Naive thymus-derived CD8-positive, alpha-beta T cell (primary cell): ENCODE data around the gene RERE. TPM values are rescaled to one million over a fixed set of nuclear protein-coding genes. Genes with fewer than 3 reads are reported as not detected.
A peak's percentile ranks its signal among the peaks of the same experiment; 100 is the strongest.

Experiments
- ATAC-seq, 2 donors: fragments of 150-1000 bp; cut with Tn5 transposase in 1 of 2; sonication (Bioruptor Pico), chemical (Tn5 transposase) in 1 of 2; 1 replicate in 1 of 2; 2 replicates in 1 of 2; pipeline ENCODE4 v1.10.0; 2021; ENCODE audit warnings: mild to moderate bottlenecking in 2 of 2, moderate library complexity in 2 of 2
- POLR2A ChIA-PET: fragments of 350-600 bp; sonication (Branson Sonifier 250); formaldehyde crosslinking; loops from one replicate; lab custom pipeline; 2021; ENCODE audit warnings: antibody characterized with exemption; lab: Charles Lee
- DNase-seq, 10 donors: peaks; one replicate each; pipeline versions ENCODE4 v3.0.0 to v3.0.0-alpha.2; 2020 to 2022
- H3K27ac Mint-ChIP-seq, 10 donors: one replicate each; pipeline ENCODE4 v1.8.0; 2020 to 2022; ENCODE audit warnings: mild to moderate bottlenecking in 10 of 10, mixed read lengths in 10 of 10, moderate library complexity in 4 of 10, inconsistent platforms in 1 of 10
- H3K27me3 Mint-ChIP-seq, 5 donors: one replicate each; pipeline ENCODE4 v1.8.0; 2021 to 2022; ENCODE audit warnings: mixed read lengths in 5 of 5
- H3K36me3 Mint-ChIP-seq, 3 donors: one replicate each; pipeline ENCODE4 v1.8.0; 2020 to 2022; ENCODE audit warnings: mixed read lengths in 3 of 3, mild to moderate bottlenecking in 2 of 3, inconsistent platforms in 1 of 3
- H3K4me1 Mint-ChIP-seq, 4 donors: one replicate each; pipeline ENCODE4 v1.8.0; 2021 to 2022; ENCODE audit warnings: mixed read lengths in 4 of 4
- H3K4me3 Mint-ChIP-seq, 10 donors: one replicate each; pipeline ENCODE4 v1.8.0; 2020 to 2022; ENCODE audit warnings: mild to moderate bottlenecking in 10 of 10, mixed read lengths in 10 of 10, moderate library complexity in 6 of 10, inconsistent platforms in 1 of 10
- H3K9me3 Mint-ChIP-seq, 9 donors: one replicate each; pipeline ENCODE4 v1.8.0; 2020 to 2022; ENCODE audit warnings: mixed read lengths in 9 of 9, mild to moderate bottlenecking in 3 of 9, inconsistent platforms in 1 of 9, moderate library complexity in 1 of 9
- polyA plus RNA-seq, 3 donors: library from polyadenylated mRNA; unstranded; fragments of 300-500 nt; fragmentation: Illumina TruSeq; gene quantifications; one replicate each; pipeline ENCODE4 v1.2.3, GENCODE V29; 2021
- total RNA-seq, 8 experiments: library from RNA in 2 of 8; stranded (reverse) in 2 of 8; gene quantifications; one replicate each; pipeline ENCODE4 v1.2.3 and lab custom pipeline; 2021 to 2026

RERE gene
- total and polyA plus RNA-seq, 5 experiments from 2014 or later, result 4.1 to 84.2 (median 8.8) TPM

DNA sequence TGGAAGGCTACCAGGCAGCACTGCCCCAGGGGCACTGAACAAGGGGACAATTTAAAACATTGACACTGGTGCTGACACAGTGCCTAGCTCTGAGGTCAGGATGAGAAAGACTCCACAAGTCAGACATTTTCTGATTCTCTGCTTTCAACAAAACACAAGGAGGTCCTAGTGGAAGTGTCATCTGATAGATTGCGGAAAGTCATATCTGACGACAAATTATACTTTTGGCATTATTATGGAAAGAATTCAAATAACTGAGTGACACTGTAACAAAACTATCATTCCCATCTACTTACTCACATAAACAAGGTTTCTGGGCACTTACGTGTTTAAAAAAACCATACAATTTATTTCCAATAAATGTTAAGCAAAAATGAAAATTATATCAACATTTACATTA, 376.0 kb downstream of the RERE start:
- Mint-ChIP-seq H3K4me3 (no peak overlapping the region), H3K36me3 (peaks cover 6 to 12% (median 9%) of the 10 kb centered on the region in 3 donors), H3K27me3 (no peaks in the 10 kb centered on the region), H3K4me1 (peaks cover 13 to 32% (median 20%) of the 10 kb centered on the region in 4 donors), H3K9me3 (peaks cover 0 to 9% (median 5%) of the 10 kb centered on the region in 9 donors), H3K27ac (peak overlapping the region in 1 of 10 donors; percentile 40)
- POLR2A ChIA-PET, result no interaction called here
- ATAC-seq (no peak), DNase-seq (no peak)

DNA sequence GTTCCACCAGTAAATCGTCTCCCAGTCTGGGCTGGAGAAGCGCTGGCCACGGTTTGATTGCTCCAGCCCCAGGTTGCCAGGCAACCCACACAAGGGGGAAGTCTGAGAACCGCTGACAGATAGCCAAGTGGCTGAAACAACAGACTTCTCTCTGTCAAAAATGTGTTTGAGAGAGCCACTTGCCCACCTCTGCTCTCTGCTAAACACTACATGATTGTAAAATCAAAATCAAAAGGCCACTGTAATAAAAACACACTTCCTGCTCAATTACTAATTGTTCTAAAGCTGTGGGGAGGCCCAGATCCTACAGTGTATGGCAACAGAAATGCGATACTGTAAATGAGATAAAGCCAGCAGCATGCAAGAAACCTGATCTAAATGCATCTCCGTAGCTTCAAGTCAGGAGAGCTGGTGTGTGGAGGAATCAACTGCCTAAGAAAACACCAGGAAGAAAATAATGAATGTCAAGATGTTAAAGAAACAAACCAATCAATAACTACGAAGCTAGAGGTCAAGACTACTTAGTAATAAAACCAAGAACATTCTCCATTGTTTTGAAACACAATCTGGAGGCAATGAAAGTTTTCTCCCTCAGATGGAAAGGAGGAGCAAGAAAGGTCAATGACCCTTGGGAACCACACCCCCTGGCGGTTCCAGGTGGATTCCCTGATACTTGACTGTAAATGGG, 378.3 kb downstream of the RERE start:
- DNase-seq (peak in 1 of 10 donors; percentile 35), ATAC-seq (peak in 1 of 2 donors; percentile 17)
- Mint-ChIP-seq H3K27me3 (no peaks in the 10 kb centered on the region), H3K4me1 (peaks cover 11 to 38% (median 19%) of the 10 kb centered on the region in 4 donors), H3K4me3 (peak overlapping the region in 2 of 10 donors; percentile 5 to 10), H3K9me3 (peaks cover 0 to 9% (median 5%) of the 10 kb centered on the region in 9 donors), H3K27ac (peak overlapping the region in 3 of 10 donors; percentile 40 to 61 (median 47)), H3K36me3 (peaks cover 5 to 6% (median 6%) of the 10 kb centered on the region in 3 donors)
- POLR2A ChIA-PET, result no interaction called here

DNA sequence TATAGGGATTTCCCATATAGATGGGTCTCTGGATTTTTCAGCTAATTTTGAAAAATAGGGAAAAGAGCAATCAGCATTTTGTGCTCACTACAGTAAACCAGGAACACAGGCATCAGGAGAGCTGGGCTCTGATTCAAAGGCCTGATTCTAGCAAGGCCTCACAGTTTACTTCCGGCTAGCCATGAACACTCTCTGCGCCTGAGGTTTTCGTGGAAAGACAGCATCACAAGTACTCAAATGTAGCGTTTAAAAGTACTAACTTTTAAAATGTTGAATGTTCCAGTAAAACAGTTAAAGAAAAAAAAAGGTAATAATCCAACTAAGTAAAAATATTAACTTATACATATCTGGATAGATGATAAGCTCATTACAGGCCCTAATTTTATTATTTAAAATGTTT, 379.0 kb downstream of the RERE start:
- H3K4me1 Mint-ChIP-seq, result peaks cover 12 to 42% (median 20%) of the 10 kb centered on the region in 4 donors
- DNase-seq, result no peak
- H3K9me3 Mint-ChIP-seq, result peaks cover 0 to 9% (median 5%) of the 10 kb centered on the region in 9 donors
- no peak for ATAC-seq
- H3K27ac Mint-ChIP-seq, result peak overlapping the region in 1 of 10 donors; percentile 40
- H3K27me3 Mint-ChIP-seq, result no peaks in the 10 kb centered on the region
- H3K36me3 Mint-ChIP-seq, result peaks cover 5 to 6% (median 5%) of the 10 kb centered on the region in 3 donors
- H3K4me3 Mint-ChIP-seq, result no peak overlapping the region
- POLR2A ChIA-PET, result no interaction called here

DNA sequence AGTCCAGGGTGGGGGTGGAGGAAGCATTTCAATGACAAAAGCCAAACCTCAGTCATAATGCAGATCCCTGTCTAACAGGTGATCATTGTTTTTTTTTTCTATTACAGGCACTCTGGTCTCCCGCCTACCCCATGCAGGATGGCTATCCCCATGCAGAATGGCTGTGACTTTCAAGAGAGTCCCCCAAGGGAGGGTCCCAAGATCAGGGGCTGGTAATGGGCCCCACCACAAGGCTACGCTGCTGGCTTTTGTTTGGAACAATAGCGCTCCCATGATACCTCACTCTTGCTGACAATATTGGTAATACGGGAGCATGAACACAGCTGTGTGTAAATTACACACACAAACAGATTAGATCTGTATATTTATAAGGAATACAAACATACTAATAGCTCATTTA, 380.1 kb downstream of the RERE start:
- Mint-ChIP-seq H3K27ac (peak overlapping the region in 1 of 10 donors; percentile 73), H3K27me3 (no peaks in the 10 kb centered on the region), H3K9me3 (peaks cover 0 to 2% (median 0%) of the 10 kb centered on the region in 9 donors), H3K4me1 (peaks cover 14 to 49% (median 24%) of the 10 kb centered on the region in 4 donors), H3K4me3 (no peak overlapping the region), H3K36me3 (peaks cover under 1 to 3% (median 3%) of the 10 kb centered on the region in 3 donors)
- POLR2A ChIA-PET, result no interaction called here
- DNase-seq (no peak), ATAC-seq (no peak)

DNA sequence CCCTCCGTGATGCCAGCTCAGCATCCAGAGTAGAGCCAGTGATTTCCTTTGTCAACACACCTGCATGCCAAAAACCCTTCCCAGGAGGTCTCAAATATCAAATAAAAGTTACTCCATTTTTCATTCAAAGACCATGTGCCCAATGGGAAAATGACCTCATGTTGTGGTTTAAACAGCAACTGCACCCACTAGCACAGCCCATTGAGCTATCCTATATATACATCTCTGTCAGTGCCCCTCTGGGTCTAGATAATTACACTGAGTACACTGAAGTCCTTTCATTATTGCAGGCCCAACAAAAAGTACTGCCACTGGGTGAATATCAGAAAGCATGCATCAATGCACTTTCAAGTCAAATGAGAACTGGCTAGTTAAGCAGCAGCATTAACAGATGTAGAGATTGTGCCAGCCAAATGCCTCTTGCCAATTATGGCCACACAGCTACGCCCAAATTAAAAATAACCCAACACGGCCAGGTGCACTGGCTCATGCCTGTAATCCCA, 381.8 kb downstream of the RERE start:
- DNase-seq (no peak), ATAC-seq (no peak)
- Mint-ChIP-seq H3K9me3 (no peaks in the 10 kb centered on the region), H3K4me1 (peaks cover 24 to 62% (median 39%) of the 10 kb centered on the region in 4 donors), H3K27ac (peak overlapping the region in 1 of 10 donors; percentile 34), H3K36me3 (peaks cover 0 to 3% (median 3%) of the 10 kb centered on the region in 3 donors), H3K27me3 (no peaks in the 10 kb centered on the region), H3K4me3 (no peak overlapping the region)
- POLR2A ChIA-PET, result interaction anchor here (0.6 kb wide), 1 partner anchor 26 kb away, joined by 3 read pairs; no protein-coding TSS in a partner anchor

DNA sequence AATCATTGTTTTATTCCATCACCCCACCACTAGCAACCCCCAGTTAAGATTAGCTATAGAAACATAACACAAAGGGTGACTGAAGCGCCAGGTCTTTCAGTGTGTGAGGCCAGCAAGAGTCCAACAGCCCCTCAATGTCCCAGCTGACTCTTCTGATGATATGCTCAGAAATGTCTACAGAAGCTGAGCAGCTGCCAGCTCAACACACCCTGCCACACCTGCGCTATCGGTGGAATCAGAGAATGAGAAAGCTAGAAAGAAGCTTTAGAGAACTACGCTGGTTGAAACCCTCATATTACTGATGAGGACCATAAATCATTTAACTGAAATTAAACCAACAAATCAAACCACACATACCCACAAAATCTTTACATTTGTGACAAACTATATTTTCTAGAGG, 383.3 kb downstream of the RERE start:
- ATAC-seq (no peak), DNase-seq (no peak)
- Mint-ChIP-seq H3K27ac (peak overlapping the region in 1 of 10 donors; percentile 15), H3K9me3 (no peaks in the 10 kb centered on the region), H3K36me3 (peaks cover 0 to 3% (median 3%) of the 10 kb centered on the region in 3 donors), H3K4me1 (peaks cover 26 to 66% (median 47%) of the 10 kb centered on the region in 4 donors), H3K4me3 (no peak overlapping the region), H3K27me3 (no peaks in the 10 kb centered on the region)
- POLR2A ChIA-PET, result no interaction called here

DNA sequence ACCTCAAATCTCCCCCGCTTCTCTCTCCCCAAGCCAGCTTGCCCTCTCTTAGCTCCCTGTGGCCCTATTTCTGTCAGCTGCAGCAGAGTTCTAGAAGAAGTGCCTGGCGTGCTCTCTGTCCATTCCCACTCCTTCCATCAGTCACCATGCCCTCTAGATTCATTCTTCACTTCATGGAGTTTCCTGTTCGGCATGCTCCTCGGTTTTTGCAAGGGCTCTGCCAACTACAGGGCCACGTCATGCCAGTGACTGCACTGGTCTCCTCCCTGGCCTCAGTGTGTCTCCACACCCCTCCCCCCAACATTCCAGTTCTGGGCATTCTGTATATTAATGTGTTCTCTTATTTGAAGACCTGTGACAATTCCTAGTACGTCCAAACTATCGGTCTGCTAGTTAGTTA, 385.7 kb downstream of the RERE start:
- Mint-ChIP-seq H3K4me3 (peak overlapping the region in 4 of 10 donors; percentile 3 to 20 (median 9)), H3K9me3 (no peaks in the 10 kb centered on the region), H3K4me1 (peaks cover 33 to 79% (median 65%) of the 10 kb centered on the region in 4 donors), H3K27ac (peak overlapping the region in 7 of 10 donors; percentile 2 to 84 (median 46)), H3K27me3 (no peaks in the 10 kb centered on the region), H3K36me3 (peaks cover 0 to 3% (median 0%) of the 10 kb centered on the region in 3 donors)
- POLR2A ChIA-PET, result interaction anchor here (0.6 to 1.4 kb wide), 2 partner anchors 9 to 46 kb away, joined by 3 to 9 read pairs; no protein-coding TSS in a partner anchor
- no peak for DNase-seq
- ATAC-seq, result no peak

DNA sequence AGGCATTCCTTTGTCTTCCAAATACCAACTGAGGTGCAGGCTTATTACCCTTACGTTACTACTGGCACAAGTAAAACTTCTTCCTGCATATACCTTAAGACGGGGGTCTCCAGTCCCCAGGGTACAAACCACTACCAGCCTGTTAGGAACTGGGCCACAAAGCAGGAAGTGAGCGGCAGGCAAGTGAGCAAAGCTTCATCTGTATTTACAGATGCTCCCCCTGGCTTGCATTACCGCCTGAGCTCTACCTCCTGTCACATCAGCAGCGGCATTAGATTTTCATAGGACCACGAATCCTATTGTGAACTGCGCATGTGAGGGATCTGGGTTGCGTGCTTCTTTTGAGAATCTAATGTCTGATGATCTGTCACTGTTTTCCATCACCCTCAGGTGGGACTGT, 386.4 kb downstream of the RERE start:
- peaks cover 37 to 86% (median 72%) of the 10 kb centered on the region in 4 donors for H3K4me1 Mint-ChIP-seq
- DNase-seq (peak in 8 of 10 donors; percentile 24 to 72 (median 38)), ATAC-seq (peak; percentile 54 to 76)
- H3K9me3 Mint-ChIP-seq, result no peaks in the 10 kb centered on the region
- no peaks in the 10 kb centered on the region for H3K27me3 Mint-ChIP-seq
- peak overlapping the region in 9 of 10 donors; percentile 59 to 92 (median 88) for H3K27ac Mint-ChIP-seq
- peak overlapping the region; percentile 30 to 77 (median 62) for H3K4me3 Mint-ChIP-seq
- POLR2A ChIA-PET, result interaction anchor here (0.5 to 1.4 kb wide), 5 partner anchors 9 to 448 kb away, joined by 3 to 9 read pairs (median 3); partner anchors contain the start of gene ENO1
- H3K36me3 Mint-ChIP-seq, result peaks cover 0 to 3% (median 0%) of the 10 kb centered on the region in 3 donors

DNA sequence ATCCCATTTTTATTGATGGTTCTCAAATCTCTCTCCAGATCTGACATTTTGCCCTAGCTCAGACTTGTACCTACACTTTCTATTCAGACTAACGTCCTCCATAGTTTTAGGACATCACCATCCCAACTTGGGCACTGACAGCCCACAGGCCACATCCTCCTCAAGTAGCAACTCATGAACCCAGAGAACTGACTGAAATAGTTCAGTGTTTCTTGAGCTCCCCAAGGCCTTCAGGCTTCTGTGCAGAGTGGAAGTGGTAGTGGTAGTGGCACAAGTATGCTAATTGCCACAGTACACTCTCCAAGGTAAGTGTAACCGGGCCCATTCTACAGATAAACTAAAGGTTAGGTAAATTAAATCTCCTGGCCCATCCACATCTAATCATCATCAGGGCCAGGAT, 387.0 kb downstream of the RERE start:
- Mint-ChIP-seq H3K27me3 (no peaks in the 10 kb centered on the region), H3K9me3 (no peaks in the 10 kb centered on the region), H3K4me1 (peaks cover 37 to 88% (median 78%) of the 10 kb centered on the region in 4 donors), H3K4me3 (peak overlapping the region; percentile 30 to 77 (median 59)), H3K36me3 (peaks cover 0 to 3% (median 0%) of the 10 kb centered on the region in 3 donors), H3K27ac (peak overlapping the region in 8 of 10 donors; percentile 36 to 92 (median 88))
- POLR2A ChIA-PET, result interaction anchor here (0.5 to 1.4 kb wide), 6 partner anchors 8 to 994 kb away, joined by 3 to 9 read pairs (median 5); partner anchors contain the start of gene ENO1
- DNase-seq, result peak in 1 of 10 donors; percentile 20
- peak in 1 of 2 donors; percentile 50 for ATAC-seq

DNA sequence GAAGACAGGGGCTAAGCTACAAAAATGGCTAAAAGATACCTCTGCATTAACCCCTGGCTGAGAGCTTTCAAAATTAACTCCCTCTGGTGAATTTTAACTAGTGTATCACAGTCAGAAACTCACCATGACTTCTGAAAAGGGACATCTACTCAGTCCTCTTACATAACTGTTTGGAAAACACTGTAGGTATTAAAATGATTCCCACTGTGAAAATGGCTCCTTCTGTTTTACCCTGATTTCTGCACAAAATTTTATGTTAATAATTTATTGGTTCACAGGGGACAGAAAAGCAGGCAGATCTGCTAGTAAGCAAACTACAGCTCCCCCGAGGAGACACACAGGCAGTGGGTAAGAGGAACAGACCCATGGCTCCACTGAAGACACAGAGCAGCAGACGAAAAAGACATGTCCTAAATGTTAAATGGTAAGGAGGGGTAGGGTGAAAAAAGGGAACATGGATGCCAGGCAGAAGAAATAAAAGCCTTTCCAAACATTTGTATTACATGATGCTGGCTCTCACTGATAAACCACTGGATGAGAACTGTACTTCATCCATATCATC, 387.8 kb downstream of the RERE start:
- H3K27ac Mint-ChIP-seq, result peak overlapping the region in 2 of 10 donors; percentile 84 to 85
- peaks cover 45 to 92% (median 85%) of the 10 kb centered on the region in 4 donors for H3K4me1 Mint-ChIP-seq
- POLR2A ChIA-PET, result interaction anchor here (0.6 kb wide), 1 partner anchor 61 kb away, joined by 3 read pairs; no protein-coding TSS in a partner anchor
- ATAC-seq (no peak), DNase-seq (no peak)
- no peaks in the 10 kb centered on the region for H3K27me3 Mint-ChIP-seq
- H3K4me3 Mint-ChIP-seq, result peak overlapping the region in 1 of 10 donors; percentile 24
- H3K36me3 Mint-ChIP-seq, result peaks cover 0 to 3% (median 0%) of the 10 kb centered on the region in 3 donors
- no peaks in the 10 kb centered on the region for H3K9me3 Mint-ChIP-seq

DNA sequence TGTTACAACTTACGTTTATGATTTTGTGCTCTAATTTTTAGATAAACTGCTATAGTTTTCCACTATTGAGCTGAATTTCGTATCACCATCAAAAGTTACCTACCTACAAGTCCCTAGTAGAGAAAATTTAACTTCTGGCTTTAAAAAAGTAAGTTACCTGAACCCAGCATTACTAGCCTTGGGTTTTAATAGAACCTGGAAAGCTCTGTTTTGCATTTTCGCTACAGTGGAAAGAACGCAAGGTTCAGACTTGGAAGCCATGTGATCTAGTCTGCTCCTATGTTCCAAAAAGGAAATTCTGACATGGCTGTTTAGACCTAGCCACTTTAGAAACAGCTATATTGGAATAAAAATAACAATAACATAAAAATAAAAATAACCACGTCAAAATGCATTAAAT, 389.0 kb downstream of the RERE start:
- Mint-ChIP-seq H3K4me1 (peaks cover 48 to 89% (median 87%) of the 10 kb centered on the region in 4 donors), H3K27ac (peak overlapping the region in 2 of 10 donors; percentile 58 to 96), H3K4me3 (peak overlapping the region in 1 of 10 donors; percentile 76), H3K36me3 (peaks cover 0 to 3% (median 0%) of the 10 kb centered on the region in 3 donors), H3K27me3 (no peaks in the 10 kb centered on the region), H3K9me3 (no peaks in the 10 kb centered on the region)
- ATAC-seq, result no peak
- POLR2A ChIA-PET, result interaction anchor here (1.0 to 1.1 kb wide), 2 partner anchors 10 to 83 kb away, joined by 3 read pairs; no protein-coding TSS in a partner anchor
- DNase-seq, result no peak

DNA sequence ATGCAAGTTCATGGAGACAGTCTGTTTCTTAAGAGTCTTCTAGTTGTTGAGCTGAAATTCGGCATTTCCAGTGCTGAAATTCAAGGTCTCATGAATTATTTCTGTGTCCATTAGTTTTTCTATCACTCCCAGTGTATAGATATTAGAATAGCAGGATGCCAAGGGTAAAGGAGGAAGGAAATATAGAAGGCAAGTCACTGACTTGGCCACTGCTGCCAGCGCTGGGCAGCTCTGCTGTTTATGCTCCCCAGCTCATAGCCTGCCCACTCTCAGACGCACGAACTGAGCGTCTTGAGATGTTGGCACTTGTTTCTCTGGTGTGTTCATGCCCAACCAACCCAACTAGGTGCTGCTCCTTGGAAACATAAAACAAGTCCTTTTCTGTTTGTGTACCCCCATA, 389.5 kb downstream of the RERE start:
- Mint-ChIP-seq H3K4me1 (peaks cover 48 to 88% (median 84%) of the 10 kb centered on the region in 4 donors), H3K4me3 (peak overlapping the region; percentile 6 to 76 (median 62)), H3K36me3 (no peaks in the 10 kb centered on the region), H3K27me3 (no peaks in the 10 kb centered on the region), H3K9me3 (no peaks in the 10 kb centered on the region), H3K27ac (peak overlapping the region; percentile 3 to 96 (median 79))
- POLR2A ChIA-PET, result interaction anchor here (0.6 to 1.1 kb wide), 6 partner anchors 9 to 97 kb away, joined by 3 to 4 read pairs (median 4); no protein-coding TSS in a partner anchor
- DNase-seq (no peak), ATAC-seq (no peak)
